Measurements from ENCODE around the gene SYNPR.

The SYNPR gene

GRCh38 chr3:63430875-63431274, 152.8 kb downstream of the SYNPR start:
- Histone ChIP-seq H3K4me2 (ENCODE audit: low read length) (no peak overlapping the region), H3K27me3 (ENCODE audit: control insufficient read depth, low read length) (no peaks in the 10 kb centered on the region; the same call in 1 of the 2 replicates), H3K27ac (ENCODE audit: low read depth, low read length) (no peak overlapping the region)

GRCh38 chr3:63437858-63438257, 159.8 kb downstream of the SYNPR start:
- no peaks in the 10 kb centered on the region for H3K4me1 ChIP-seq (ENCODE audit: control insufficient read depth, low read length)
- TF ChIP-seq EZH2phosphoT487 (IDR thresholded peaks at IDR 0.05; ENCODE audit: borderline replicate concordance, low read length) (no peak), CTCF (IDR thresholded peaks at IDR 0.05; ENCODE audit: low read depth, low read length, poor library complexity, severe bottlenecking) (no peak)
- no peaks in the 10 kb centered on the region for H3K36me3 ChIP-seq (ENCODE audit: control insufficient read depth, low read length)
- H4K20me1 ChIP-seq (ENCODE audit: control insufficient read depth, insufficient read depth, low read depth, low read length) = no peaks in the 10 kb centered on the region
- no peak overlapping the region for H3K4me2 ChIP-seq (ENCODE audit: low read length)
- H3K27ac ChIP-seq (ENCODE audit: low read depth, low read length) = no peak overlapping the region
- no peaks in the 10 kb centered on the region for H3K79me2 ChIP-seq (ENCODE audit: control insufficient read depth, low read length)
- H3F3A ChIP-seq (ENCODE audit: control insufficient read depth, insufficient read depth) = no peaks in the 10 kb centered on the region
- no peaks in the 10 kb centered on the region for H3K9me2 ChIP-seq (replicated peaks; ENCODE audit: control insufficient read depth, low read length)
- no peak overlapping the region for H3K4me3 ChIP-seq (ENCODE audit: low read length)
- no peaks in the 10 kb centered on the region for H3K27me3 ChIP-seq (ENCODE audit: control insufficient read depth, low read length)
- no peaks in the 10 kb centered on the region for H3K9me3 ChIP-seq (ENCODE audit: control insufficient read depth, insufficient read depth, low read length)

More at GRCh38 chr3:63430875-63431274, 152.8 kb downstream of the SYNPR start:
- no peaks in the 10 kb centered on the region for H3K9me3 ChIP-seq (ENCODE audit: control insufficient read depth, insufficient read depth, low read length)
- no peaks in the 10 kb centered on the region for H3K79me2 ChIP-seq (ENCODE audit: control insufficient read depth, low read length)
- H3K4me1 ChIP-seq (ENCODE audit: control insufficient read depth, low read length) = no peaks in the 10 kb centered on the region
- no peaks in the 10 kb centered on the region for H3K36me3 ChIP-seq (ENCODE audit: control insufficient read depth, low read length)
- H4K20me1 ChIP-seq (ENCODE audit: control insufficient read depth, insufficient read depth, low read depth, low read length) = no peaks in the 10 kb centered on the region
- no peaks in the 10 kb centered on the region for H3F3A ChIP-seq (ENCODE audit: control insufficient read depth, insufficient read depth)
- no peak overlapping the region for H3K4me3 ChIP-seq (ENCODE audit: low read length)
- H3K9me2 ChIP-seq (replicated peaks; ENCODE audit: control insufficient read depth, low read length) = no peaks in the 10 kb centered on the region
- TF ChIP-seq EZH2phosphoT487 (IDR thresholded peaks at IDR 0.05; ENCODE audit: borderline replicate concordance, low read length) (no peak), CTCF (IDR thresholded peaks at IDR 0.05; ENCODE audit: low read depth, low read length, poor library complexity, severe bottlenecking) (no peak)

DNA sequence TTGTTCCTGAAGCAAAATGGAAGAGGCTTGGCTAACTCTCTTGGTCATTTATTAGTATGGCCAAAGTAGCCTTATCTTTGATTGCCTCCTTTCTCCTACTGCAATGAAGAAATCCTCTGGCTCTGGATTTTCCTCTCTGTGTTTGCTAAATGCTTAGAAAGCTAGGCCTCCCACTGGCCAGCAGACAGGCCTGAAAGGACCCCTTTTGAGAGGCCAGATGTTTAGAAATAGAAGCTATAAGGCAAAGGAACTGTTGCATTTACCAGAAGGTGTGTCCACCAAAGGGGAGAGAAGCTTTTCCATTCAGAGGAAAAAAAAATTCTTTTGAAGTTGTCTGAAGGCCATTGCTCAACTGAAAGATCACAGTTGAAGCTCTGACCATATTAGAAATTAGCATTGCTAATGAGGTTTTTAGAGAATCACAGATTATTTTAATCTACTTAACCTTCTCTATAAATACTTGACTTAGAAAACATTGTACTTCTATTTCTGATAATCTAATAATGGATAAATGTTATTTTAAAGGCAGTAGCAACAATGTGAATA, 160.8 kb downstream of the SYNPR start:
- Histone ChIP-seq H3K27ac (ENCODE audit: low read depth, low read length) (no peak overlapping the region), H3K9me3 (ENCODE audit: control insufficient read depth, insufficient read depth, low read length) (no peaks in the 10 kb centered on the region), H4K20me1 (ENCODE audit: control insufficient read depth, insufficient read depth, low read depth, low read length) (no peaks in the 10 kb centered on the region), H3F3A (ENCODE audit: control insufficient read depth, insufficient read depth) (no peaks in the 10 kb centered on the region), H3K27me3 (ENCODE audit: control insufficient read depth, low read length) (no peaks in the 10 kb centered on the region), H3K36me3 (ENCODE audit: control insufficient read depth, low read length) (no peaks in the 10 kb centered on the region), H3K4me2 (ENCODE audit: low read length) (no peak overlapping the region), H3K79me2 (ENCODE audit: control insufficient read depth, low read length) (no peaks in the 10 kb centered on the region), H3K9me2 (replicated peaks; ENCODE audit: control insufficient read depth, low read length) (no peaks in the 10 kb centered on the region), H3K4me1 (ENCODE audit: control insufficient read depth, low read length) (no peaks in the 10 kb centered on the region), H3K4me3 (ENCODE audit: low read length) (no peak overlapping the region)
- TF ChIP-seq EZH2phosphoT487 (IDR thresholded peaks at IDR 0.05; ENCODE audit: borderline replicate concordance, low read length) = no peak
- TF ChIP-seq CTCF (IDR thresholded peaks at IDR 0.05; ENCODE audit: low read depth, low read length, poor library complexity, severe bottlenecking) = no peak
